ENCODE measurements around the gene EEFSEC. TPM values are rescaled to one million over a fixed set of nuclear protein-coding genes. Genes with fewer than 3 reads are reported as not detected.

EEFSEC gene
- total RNA-seq, 1 experiment from 2014 or later, result 9.5 TPM

DNA sequence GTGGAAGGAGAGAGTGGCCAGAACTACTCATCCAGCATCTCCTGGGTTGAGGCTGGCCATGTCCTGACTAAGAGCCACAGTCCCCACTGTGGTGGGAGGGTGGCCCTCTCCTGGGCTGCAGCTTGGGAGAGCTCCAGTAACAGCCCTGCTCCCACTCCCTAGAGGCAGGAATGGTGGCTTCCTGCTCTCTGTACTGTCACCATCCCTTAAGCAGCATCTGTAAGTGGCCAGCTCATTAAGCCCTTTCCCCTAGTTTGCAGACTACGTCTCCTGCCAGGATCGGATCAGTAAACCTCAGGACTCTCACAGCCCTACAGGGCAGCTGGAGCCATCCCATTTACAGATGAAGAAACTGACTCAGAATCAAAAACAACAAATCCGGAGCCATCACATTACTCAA is 282.9 kb downstream of the EEFSEC start:
- no peak overlapping the region for H3K9ac ChIP-seq (ENCODE audit: extremely low read depth, insufficient read length, low read length)
- no peak overlapping the region for H4K91ac ChIP-seq (ENCODE audit: insufficient read length, low read depth, low read length)
- H3K4me1 ChIP-seq (ENCODE audit: insufficient read depth, low read length), result peaks cover 2% of the 10 kb centered on the region; the same call in 1 of the 2 replicates
- peaks cover 76% of the 10 kb centered on the region for H3K27me3 Mint-ChIP-seq (ENCODE audit: low read depth)
- TF ChIP-seq, protein P1, sequence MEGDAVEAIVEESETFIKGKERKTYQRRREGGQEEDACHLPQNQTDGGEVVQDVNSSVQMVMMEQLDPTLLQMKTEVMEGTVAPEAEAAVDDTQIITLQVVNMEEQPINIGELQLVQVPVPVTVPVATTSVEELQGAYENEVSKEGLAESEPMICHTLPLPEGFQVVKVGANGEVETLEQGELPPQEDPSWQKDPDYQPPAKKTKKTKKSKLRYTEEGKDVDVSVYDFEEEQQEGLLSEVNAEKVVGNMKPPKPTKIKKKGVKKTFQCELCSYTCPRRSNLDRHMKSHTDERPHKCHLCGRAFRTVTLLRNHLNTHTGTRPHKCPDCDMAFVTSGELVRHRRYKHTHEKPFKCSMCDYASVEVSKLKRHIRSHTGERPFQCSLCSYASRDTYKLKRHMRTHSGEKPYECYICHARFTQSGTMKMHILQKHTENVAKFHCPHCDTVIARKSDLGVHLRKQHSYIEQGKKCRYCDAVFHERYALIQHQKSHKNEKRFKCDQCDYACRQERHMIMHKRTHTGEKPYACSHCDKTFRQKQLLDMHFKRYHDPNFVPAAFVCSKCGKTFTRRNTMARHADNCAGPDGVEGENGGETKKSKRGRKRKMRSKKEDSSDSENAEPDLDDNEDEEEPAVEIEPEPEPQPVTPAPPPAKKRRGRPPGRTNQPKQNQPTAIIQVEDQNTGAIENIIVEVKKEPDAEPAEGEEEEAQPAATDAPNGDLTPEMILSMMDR (conservative IDR thresholded peaks at IDR 0.05), result no peak
- no peaks in the 10 kb centered on the region for H4K20me1 ChIP-seq (ENCODE audit: control insufficient read depth, insufficient read depth, insufficient read length)
- no peak overlapping the region for H4K8ac ChIP-seq (replicated peaks; ENCODE audit: insufficient read length, low read depth, low read length)
- no peak overlapping the region for H2AK5ac ChIP-seq (ENCODE audit: insufficient read length, low read length)
- no peak overlapping the region for H2BK15ac ChIP-seq (ENCODE audit: low read depth, low read length)
- no peaks in the 10 kb centered on the region for H3K79me2 ChIP-seq (ENCODE audit: insufficient read depth, low read length)
- no peak overlapping the region for H3K56ac ChIP-seq (ENCODE audit: insufficient read length, low read depth, low read length)
- no peak overlapping the region for H3K4ac ChIP-seq (ENCODE audit: low read depth, low read length)
- H3K14ac ChIP-seq (ENCODE audit: insufficient read depth, low read length), result no peak overlapping the region
- no peak overlapping the region for H2BK12ac ChIP-seq (ENCODE audit: insufficient read length, low read depth, low read length)
- no peak overlapping the region for H3K27ac ChIP-seq (ENCODE audit: insufficient read length, low read depth, low read length)
- no peak overlapping the region for H3K27ac Mint-ChIP-seq
- H4K5ac ChIP-seq (ENCODE audit: insufficient read length, low read depth, low read length), result no peak overlapping the region
- H3K9me3 Mint-ChIP-seq, result no peaks in the 10 kb centered on the region; a peak in 1 of 5 replicates
- no peak overlapping the region for H3K4me2 ChIP-seq (ENCODE audit: insufficient read depth, insufficient read length, low read length)
- no peak overlapping the region for H3K18ac ChIP-seq (ENCODE audit: insufficient read length, low read depth, low read length)
- no peak overlapping the region for H2AFZ ChIP-seq (ENCODE audit: low read length)
- peaks cover 8% of the 10 kb centered on the region; the same call in 1 of the 2 replicates for H3K27me3 ChIP-seq (ENCODE audit: insufficient read depth, low read length)
- no peak overlapping the region for H2BK5ac ChIP-seq (ENCODE audit: insufficient read length, low read length)
- no peak overlapping the region for H2BK20ac ChIP-seq (ENCODE audit: low read depth, low read length, poor library complexity, severe bottlenecking)
- no peak overlapping the region for H3K23ac ChIP-seq (ENCODE audit: insufficient read length, low read depth, low read length)
- no peak overlapping the region for H2BK120ac ChIP-seq (ENCODE audit: low read depth, low read length, poor library complexity, severe bottlenecking)
- WGBS (ENCODE audit: extremely low coverage, insufficient read length, low lambda C conversion rate), result no CpG with 5 or more reads among the region's 3 CpGs
- no peak for DNase-seq
- no peak overlapping the region for H3K4me3 Mint-ChIP-seq
- no peak overlapping the region for H3T11ph ChIP-seq (ENCODE audit: low read length)
- no peaks in the 10 kb centered on the region for H3K36me3 Mint-ChIP-seq (ENCODE audit: insufficient read depth in 1 of 3, low read depth in 3 of 3)
- H3K9me3 ChIP-seq (ENCODE audit: control insufficient read depth, low read depth, low read length), result no peaks in the 10 kb centered on the region
- peaks cover 45 to 51% of the 10 kb centered on the region in 2 experiments for H3K4me1 Mint-ChIP-seq
- H3K79me1 ChIP-seq (ENCODE audit: insufficient read depth, low read depth, low read length, poor library complexity, severe bottlenecking), result no peaks in the 10 kb centered on the region
- peaks cover 7% of the 10 kb centered on the region for H3K23me2 ChIP-seq (ENCODE audit: insufficient read length, low read depth, low read length, poor library complexity, severe bottlenecking)
